Mesodermal cell (in vitro differentiated cells): ENCODE results near the gene TPD52L2.

ENCODE experiments used
- H3K27ac ChIP-seq: 2 replicates; pipeline ENCODE4 v1.7.0; 2013; ENCODE audit warnings: mild to moderate bottlenecking, low read depth, low read length, moderate library complexity; ENCODE audit not compliant: severe bottlenecking
- H3K36me3 ChIP-seq: 2 replicates; pipeline ENCODE4 v1.7.1; 2013; ENCODE audit warnings: mild to moderate bottlenecking, low read length, moderate library complexity; ENCODE audit not compliant: control insufficient read depth, insufficient read depth
- H3K4me1 ChIP-seq: one replicate; pipeline ENCODE4 v1.7.1; 2013; ENCODE audit warnings: mild to moderate bottlenecking, low read length; ENCODE audit not compliant: insufficient read depth, control insufficient read depth, poor library complexity, severe bottlenecking
- H3K4me3 ChIP-seq: 2 replicates; pipeline ENCODE4 v1.7.0; 2013; ENCODE audit warnings: low read length, control low read depth, mild to moderate bottlenecking; ENCODE audit not compliant: insufficient read depth, poor library complexity, severe bottlenecking; ENCODE audit errors: extremely low read depth
- H3K9me3 ChIP-seq: 2 replicates; pipeline ENCODE4 v1.7.1; 2013; ENCODE audit warnings: mild to moderate bottlenecking, low read length, moderate library complexity; ENCODE audit not compliant: control insufficient read depth
- WGBS, 2 experiments: methylation state at CpG; one replicate each; pipeline ENCODE4 v1.1.5; 2013; ENCODE audit warnings: missing lambda C conversion rate in 2 of 2; ENCODE audit not compliant: insufficient coverage in 2 of 2; 5-methylcytosine and 5-hydroxymethylcytosine counted together

Gene TPD52L2

DNA sequence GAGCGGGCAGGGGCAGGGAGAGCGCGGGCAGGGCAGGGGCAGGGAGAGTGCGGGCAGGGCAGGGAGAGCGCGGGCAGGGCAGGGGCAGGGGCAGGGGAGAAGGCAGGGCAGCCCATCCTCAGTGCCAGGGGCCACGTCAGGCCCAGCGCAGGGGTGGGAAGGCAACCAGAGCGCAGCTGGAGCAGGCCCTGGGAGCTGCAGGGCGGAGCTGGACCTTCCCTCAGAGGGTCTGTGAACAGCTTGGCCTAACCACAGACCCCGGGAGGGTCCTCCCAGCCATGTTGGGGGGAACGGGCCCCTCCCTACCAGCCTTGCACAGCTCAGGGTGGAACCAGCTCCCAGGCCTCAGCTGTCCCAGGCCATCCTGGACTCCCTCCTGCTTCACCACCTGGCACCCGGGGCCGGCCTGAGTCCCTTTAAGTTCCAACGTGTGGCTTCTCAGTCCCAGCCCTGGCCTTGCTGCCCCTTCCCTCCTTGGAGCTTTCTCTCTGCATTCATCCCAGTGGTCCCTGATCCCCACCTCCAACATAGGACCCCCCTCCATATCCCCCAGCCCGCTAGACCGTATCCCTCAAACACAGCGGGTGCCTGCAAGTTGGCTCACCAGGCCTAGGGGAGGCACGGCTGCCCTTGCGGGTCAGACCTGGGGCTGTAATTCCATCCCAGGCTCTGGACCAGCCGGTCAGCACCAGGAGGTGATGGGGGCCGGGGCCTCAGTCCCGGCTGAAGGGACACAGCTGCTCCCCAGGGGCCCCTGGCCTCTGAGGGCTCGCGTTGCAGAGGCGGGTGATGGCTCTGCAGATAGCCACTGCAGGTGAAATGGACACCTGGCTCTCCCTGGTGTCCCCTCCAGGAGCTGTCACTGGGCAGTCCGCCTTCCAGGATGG is 28.4 kb upstream of the TPD52L2 start:
- no peak overlapping the region for H3K4me3 ChIP-seq
- no peaks in the 10 kb centered on the region for H3K9me3 ChIP-seq
- peaks cover 32% of the 10 kb centered on the region for H3K4me1 ChIP-seq
- no peaks in the 10 kb centered on the region for H3K36me3 ChIP-seq
- WGBS, 2 experiments, result 90% methylated on average over 18 to 24 of the region's 27 CpGs
- no peak overlapping the region for H3K27ac ChIP-seq

DNA sequence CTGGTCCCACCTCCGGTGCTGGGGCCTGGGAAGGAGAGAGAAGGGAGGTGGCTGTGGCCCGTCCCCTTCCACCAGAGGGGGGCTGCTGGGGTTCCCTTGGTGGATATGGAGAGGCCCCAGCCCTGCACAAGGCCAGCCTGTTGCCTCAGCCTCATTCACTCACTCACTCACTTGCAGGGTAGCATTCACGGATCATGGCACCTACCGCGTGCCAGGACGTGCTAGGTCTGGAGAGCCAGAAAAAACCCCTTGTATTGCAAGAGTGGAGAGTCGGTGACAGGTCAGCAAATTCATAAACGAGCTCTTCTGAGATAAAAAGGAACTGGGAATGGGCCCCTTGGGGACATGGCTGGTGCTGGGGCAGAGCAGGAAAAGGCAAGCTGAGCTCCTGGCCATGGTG is 27.6 kb upstream of the TPD52L2 start:
- WGBS, 2 experiments, result 84 to 90% methylated on average over 3 to 7 of the region's 8 CpGs
- peaks cover 30% of the 10 kb centered on the region for H3K4me1 ChIP-seq
- H3K4me3 ChIP-seq, result no peak overlapping the region
- no peak overlapping the region for H3K27ac ChIP-seq
- H3K36me3 ChIP-seq, result no peaks in the 10 kb centered on the region
- H3K9me3 ChIP-seq, result no peaks in the 10 kb centered on the region

DNA sequence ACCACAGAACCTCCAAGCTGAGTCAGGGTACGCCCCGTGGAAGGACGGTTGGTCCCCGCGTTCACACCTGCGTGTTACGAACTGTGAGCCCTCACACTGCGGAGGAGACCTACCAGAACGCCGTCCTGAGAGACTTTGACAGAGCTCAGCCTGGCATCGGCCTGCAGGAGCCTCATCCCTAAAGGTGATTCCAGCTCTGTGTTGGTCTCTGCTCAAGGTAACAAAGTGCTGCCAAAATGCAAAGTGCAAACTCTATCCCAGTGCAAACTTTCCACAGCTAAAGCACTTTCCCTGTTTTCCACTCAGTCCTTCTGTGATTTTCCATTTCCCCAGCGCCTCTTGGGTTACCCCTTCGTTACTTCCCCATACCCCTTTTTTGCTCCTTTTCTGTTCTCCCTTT is 25.4 kb upstream of the TPD52L2 start:
- H3K4me1 ChIP-seq, result peaks cover 11% of the 10 kb centered on the region
- no peaks in the 10 kb centered on the region for H3K9me3 ChIP-seq
- no peaks in the 10 kb centered on the region for H3K36me3 ChIP-seq
- no peak overlapping the region for H3K4me3 ChIP-seq
- 89 to 90% methylated on average over 13 of the region's 13 CpGs for WGBS, 2 experiments
- no peak overlapping the region for H3K27ac ChIP-seq

DNA sequence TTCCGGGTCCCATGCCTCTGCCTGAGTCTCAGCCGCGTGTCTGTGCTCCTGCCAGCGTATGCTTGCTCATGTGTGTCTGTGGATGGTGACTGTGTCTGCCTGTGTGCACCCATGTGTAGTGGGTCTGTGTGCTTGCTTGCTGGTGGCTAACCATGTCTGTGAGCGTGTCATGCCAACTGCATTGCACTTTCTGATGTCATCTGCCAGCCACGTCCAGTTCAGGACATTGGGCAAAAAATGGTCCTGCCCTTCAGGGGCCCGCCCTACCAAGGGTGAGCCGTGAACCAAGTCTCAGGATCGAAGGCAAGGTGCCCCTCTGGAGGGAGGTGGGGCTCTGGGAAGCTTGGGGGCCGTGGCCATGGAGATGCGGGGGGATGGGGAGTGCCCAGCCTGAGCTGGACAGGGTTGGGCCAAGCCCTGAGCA is 24.7 kb upstream of the TPD52L2 start:
- 90 to 95% methylated on average over 11 of the region's 11 CpGs for WGBS, 2 experiments
- H3K9me3 ChIP-seq, result no peaks in the 10 kb centered on the region
- H3K36me3 ChIP-seq, result no peaks in the 10 kb centered on the region
- no peak overlapping the region for H3K4me3 ChIP-seq
- H3K27ac ChIP-seq, result no peak overlapping the region
- H3K4me1 ChIP-seq, result peaks cover 3% of the 10 kb centered on the region

DNA sequence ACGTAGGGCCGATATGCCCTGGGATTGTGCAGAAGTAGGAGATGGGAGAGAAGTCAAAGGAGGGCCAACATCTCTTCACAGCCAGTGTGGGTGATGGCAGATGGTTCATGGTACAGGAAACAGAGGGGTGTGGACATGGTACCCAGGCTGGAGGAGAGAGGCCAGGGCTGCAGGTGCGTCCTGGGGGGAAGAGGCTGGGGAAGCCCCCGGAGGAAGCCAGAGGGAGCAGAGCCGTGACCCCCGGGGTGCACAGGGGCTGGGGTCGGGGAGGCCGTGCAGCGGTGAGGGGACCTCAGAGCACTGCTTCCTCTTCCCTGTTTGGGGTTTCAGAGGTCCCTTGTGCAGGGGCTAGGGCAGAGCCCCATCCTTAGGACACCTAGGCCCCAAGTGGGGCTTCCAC is 22.8 kb upstream of the TPD52L2 start:
- H3K4me3 ChIP-seq, result no peak overlapping the region
- 90 to 94% methylated on average over 7 to 8 of the region's 9 CpGs for WGBS, 2 experiments
- no peaks in the 10 kb centered on the region for H3K36me3 ChIP-seq
- H3K4me1 ChIP-seq, result peaks cover 10% of the 10 kb centered on the region
- no peaks in the 10 kb centered on the region for H3K9me3 ChIP-seq
- H3K27ac ChIP-seq, result no peak overlapping the region

DNA sequence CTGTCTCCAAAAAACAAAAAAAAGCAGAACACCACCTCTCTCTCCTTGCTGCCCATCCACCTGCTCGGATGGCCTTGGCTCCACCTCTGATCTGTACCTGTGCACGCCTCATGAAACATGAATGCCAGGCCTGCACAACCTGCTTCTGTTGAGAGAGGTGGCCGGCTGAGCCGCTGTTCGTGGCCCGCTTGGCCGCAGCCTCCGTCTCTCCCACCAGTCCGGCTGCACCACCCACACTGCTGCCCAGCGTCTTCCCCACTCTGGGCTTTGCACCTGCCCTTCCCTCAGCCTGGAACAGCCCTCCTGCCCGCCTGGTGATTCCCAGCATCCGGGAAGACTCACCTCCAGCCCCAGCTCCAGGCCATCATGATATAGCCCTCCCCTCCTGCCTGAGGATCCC is 21.8 kb upstream of the TPD52L2 start:
- Histone ChIP-seq H3K36me3 (no peaks in the 10 kb centered on the region), H3K9me3 (no peaks in the 10 kb centered on the region), H3K27ac (no peak overlapping the region), H3K4me3 (no peak overlapping the region), H3K4me1 (peaks cover 20% of the 10 kb centered on the region)
- whole genome bisulfite sequencing, 2 experiments, result 89 to 93% methylated on average over 10 to 12 of the region's 12 CpGs

DNA sequence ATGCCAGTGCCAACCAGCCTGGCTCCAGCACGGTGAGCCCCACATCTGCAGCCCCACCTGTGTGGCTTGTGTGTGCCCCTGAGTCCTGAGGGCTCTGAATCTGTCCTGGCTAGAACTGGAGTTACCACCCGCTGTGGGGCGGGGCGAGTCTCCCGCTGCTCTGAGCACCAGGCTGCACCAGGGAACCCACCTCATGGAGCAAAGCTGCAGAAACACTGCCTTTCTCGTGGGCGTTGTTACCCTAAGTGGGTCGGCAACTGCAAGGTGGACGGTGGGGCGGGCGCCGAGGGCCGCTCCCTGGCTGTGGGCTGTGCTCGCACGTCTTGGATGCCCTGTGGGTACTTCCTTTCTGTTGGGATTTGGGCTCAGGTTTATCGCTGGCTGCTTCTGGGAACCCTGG is 21.3 kb upstream of the TPD52L2 start:
- WGBS, 2 experiments, result 82 to 90% methylated on average over 15 of the region's 16 CpGs
- Histone ChIP-seq H3K9me3 (no peaks in the 10 kb centered on the region), H3K27ac (no peak overlapping the region), H3K36me3 (no peaks in the 10 kb centered on the region), H3K4me1 (peaks cover 21% of the 10 kb centered on the region), H3K4me3 (no peak overlapping the region)

DNA sequence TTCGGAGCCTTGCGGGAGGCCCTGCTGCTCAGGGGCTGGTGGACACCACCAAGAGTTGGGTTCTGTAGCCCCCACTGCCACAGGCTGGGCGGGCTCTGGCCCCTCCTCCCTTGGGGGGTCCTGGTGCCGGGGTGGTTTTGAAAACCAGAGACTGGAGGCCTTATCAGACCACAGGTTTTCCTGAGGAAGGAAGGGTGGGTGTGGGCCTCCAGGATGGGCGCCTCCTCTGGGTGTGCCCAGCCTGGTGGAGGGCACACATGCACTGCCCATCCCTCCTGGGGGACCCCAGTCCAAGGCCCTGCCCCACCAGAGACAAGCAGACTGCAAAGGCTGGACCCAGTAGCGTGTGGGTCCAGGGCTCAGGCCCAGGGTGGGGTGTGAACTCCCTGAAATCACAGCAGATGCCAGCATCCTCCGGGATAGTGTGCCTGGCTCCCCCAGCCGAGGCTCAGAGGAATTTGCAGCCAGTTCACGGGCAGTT is 20.5 kb upstream of the TPD52L2 start:
- peaks cover 21% of the 10 kb centered on the region for H3K4me1 ChIP-seq
- H3K36me3 ChIP-seq, result no peaks in the 10 kb centered on the region
- WGBS, 2 experiments, result 97 to 100% methylated on average over 6 to 7 of the region's 9 CpGs
- no peak overlapping the region for H3K27ac ChIP-seq
- H3K4me3 ChIP-seq, result no peak overlapping the region
- no peaks in the 10 kb centered on the region for H3K9me3 ChIP-seq

DNA sequence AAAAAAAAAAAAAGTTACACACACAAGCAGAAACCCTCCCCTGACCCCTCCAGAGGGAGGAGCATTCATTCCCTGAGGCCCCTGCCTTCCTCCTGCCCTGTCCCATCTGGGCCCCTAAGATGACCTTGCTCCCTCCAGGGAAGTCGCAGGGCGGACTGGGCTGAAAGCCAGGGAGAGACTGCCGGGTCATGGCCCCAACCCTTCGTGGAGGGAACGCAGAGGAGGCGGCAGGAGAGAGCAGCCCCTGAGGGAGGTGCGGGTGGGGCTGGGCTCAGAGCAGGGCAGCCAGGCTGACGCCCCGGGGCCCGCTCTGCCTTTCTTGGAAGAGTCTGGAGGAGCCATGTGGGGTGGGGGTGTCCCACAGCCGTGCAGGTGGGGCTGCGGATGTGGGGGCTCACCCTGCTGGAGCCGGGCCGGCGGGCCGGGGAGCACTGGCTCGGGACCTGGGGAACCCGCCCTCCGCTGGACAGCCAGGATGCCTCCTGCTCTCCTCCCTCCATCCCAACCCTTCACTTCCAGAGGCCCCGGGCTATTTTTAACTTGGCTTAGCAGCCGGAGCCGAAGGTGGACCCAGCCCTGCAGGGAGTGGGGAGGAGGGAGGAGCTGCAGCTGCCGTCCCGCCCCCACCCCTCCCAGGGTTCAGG is 18.8 kb upstream of the TPD52L2 start:
- no peaks in the 10 kb centered on the region for H3K36me3 ChIP-seq
- 3 to 5% methylated on average over 8 to 15 of the region's 24 CpGs for WGBS, 2 experiments
- peak overlapping the region; percentile 34 for H3K4me3 ChIP-seq
- H3K27ac ChIP-seq, result peak overlapping the region; percentile 71
- peaks cover 21% of the 10 kb centered on the region for H3K4me1 ChIP-seq
- no peaks in the 10 kb centered on the region for H3K9me3 ChIP-seq

DNA sequence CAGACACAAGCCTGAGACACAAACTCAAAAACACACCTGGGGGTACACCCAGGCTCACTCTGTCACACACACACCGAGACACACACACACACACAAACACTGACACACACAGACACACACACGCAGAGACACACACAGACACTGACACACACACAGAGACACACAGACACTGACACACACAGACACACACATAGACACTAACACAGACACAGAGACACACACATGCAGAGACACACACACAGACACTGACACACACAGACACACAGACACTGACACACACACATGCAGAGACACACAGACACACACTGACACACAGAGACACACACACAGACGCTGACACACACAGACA is 18.2 kb upstream of the TPD52L2 start:
- peaks cover 21% of the 10 kb centered on the region for H3K4me1 ChIP-seq
- H3K27ac ChIP-seq, result peak overlapping the region; percentile 41
- no peaks in the 10 kb centered on the region for H3K9me3 ChIP-seq
- H3K4me3 ChIP-seq, result peak overlapping the region; percentile 34
- 43 to 62% methylated on average over 2 to 3 of the region's 3 CpGs for WGBS, 2 experiments
- H3K36me3 ChIP-seq, result no peaks in the 10 kb centered on the region
